Measurements from ENCODE around the gene IFNL1.

DNA sequence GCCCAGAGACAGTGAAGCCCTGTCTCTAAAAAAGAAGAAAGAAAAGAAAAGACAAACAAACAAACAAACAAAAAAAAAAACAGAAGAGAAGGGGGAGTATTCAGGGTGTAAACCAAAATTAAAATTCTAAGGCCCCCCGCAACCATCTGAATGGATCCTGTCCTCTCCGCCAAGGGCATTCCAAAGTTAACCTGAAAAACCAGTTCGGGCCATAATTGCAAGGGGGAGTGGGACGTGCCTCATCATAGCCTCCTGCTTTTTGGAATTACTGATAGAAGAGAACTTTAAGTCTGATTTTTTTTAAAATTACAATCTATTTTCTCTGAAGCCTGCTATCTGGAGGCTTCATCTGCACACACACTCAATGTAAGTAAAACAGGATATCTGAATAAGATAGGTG is 33.7 kb upstream of the IFNL1 start:
- TF ChIP-seq, protein P1, sequence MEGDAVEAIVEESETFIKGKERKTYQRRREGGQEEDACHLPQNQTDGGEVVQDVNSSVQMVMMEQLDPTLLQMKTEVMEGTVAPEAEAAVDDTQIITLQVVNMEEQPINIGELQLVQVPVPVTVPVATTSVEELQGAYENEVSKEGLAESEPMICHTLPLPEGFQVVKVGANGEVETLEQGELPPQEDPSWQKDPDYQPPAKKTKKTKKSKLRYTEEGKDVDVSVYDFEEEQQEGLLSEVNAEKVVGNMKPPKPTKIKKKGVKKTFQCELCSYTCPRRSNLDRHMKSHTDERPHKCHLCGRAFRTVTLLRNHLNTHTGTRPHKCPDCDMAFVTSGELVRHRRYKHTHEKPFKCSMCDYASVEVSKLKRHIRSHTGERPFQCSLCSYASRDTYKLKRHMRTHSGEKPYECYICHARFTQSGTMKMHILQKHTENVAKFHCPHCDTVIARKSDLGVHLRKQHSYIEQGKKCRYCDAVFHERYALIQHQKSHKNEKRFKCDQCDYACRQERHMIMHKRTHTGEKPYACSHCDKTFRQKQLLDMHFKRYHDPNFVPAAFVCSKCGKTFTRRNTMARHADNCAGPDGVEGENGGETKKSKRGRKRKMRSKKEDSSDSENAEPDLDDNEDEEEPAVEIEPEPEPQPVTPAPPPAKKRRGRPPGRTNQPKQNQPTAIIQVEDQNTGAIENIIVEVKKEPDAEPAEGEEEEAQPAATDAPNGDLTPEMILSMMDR (IDR thresholded peaks at IDR 0.05), result no peak
- no peak for TF ChIP-seq POLR2AphosphoS5 (IDR thresholded peaks at IDR 0.05)

Measured in prostate gland (tissue), 2 donors.